ENCODE data around the gene EEFSEC. TPM values are rescaled to one million over a fixed set of nuclear protein-coding genes. Genes with fewer than 3 reads are reported as not detected.

EEFSEC gene
- polyA plus RNA-seq, 1 experiment: 16.3 TPM

- Histone ChIP-seq H3K36me3 (ENCODE audit: control insufficient read depth, insufficient read depth, low read length) (no peaks in the 10 kb centered on the region), H3K27me3 (ENCODE audit: control insufficient read depth, insufficient read depth, low read length) (no peaks in the 10 kb centered on the region), H3K4me3 (ENCODE audit: low read depth, low read length) (no peak overlapping the region)
- ChIA-PET POLR2A (interaction anchor here (0.5 to 0.6 kb wide), 3 partner anchors 23 to 313 kb away, joined by 3 read pairs; no protein-coding TSS in a partner anchor), CTCF (interaction anchor here (0.7 to 0.8 kb wide), 3 partner anchors 13 to 48 kb away, joined by 3 to 4 read pairs (median 3); no protein-coding TSS in a partner anchor)
- no peak for DNase-seq (ENCODE audit: low read depth)
- TF ChIP-seq CTCF (IDR thresholded peaks at IDR 0.05; ENCODE audit: insufficient read depth, low read depth, low read length): no peak
Observed at GRCh38 chr3:128383316-128384235, 230.3 kb downstream of the EEFSEC start.

GRCh38 chr3:128385080-128385832, 232.0 kb downstream of the EEFSEC start:
- ChIA-PET CTCF (interaction anchor here (0.6 to 1.6 kb wide), 5 partner anchors 10 to 232 kb away, joined by 3 to 5 read pairs (median 3); no protein-coding TSS in a partner anchor), POLR2A (no interaction called here)
- no peaks in the 10 kb centered on the region for H3K36me3 ChIP-seq (ENCODE audit: control insufficient read depth, insufficient read depth, low read length)
- H3K27me3 ChIP-seq (ENCODE audit: control insufficient read depth, insufficient read depth, low read length): no peaks in the 10 kb centered on the region
- DNase-seq (ENCODE audit: low read depth): peak; percentile 75
- TF ChIP-seq CTCF (IDR thresholded peaks at IDR 0.05; ENCODE audit: insufficient read depth, low read depth, low read length): no peak
- H3K4me3 ChIP-seq (ENCODE audit: low read depth, low read length): no peak overlapping the region

GRCh38 chr3:128388932-128389331, 235.7 kb downstream of the EEFSEC start:
- POLR2A ChIA-PET: no interaction called here

GRCh38 chr3:128390867-128391266, 237.6 kb downstream of the EEFSEC start:
- Histone ChIP-seq H3K4me3 (ENCODE audit: low read depth, low read length) (no peak overlapping the region), H3K36me3 (ENCODE audit: control insufficient read depth, insufficient read depth, low read length) (no peaks in the 10 kb centered on the region; the same call in 1 of the 2 replicates), H3K27me3 (ENCODE audit: control insufficient read depth, insufficient read depth, low read length) (no peaks in the 10 kb centered on the region)
- POLR2A ChIA-PET: no interaction called here
- TF ChIP-seq CTCF (IDR thresholded peaks at IDR 0.05; ENCODE audit: insufficient read depth, low read depth, low read length): no peak
- CTCF ChIA-PET: no interaction called here
- DNase-seq (ENCODE audit: low read depth): no peak

More at GRCh38 chr3:128388932-128389331, 235.7 kb downstream of the EEFSEC start:
- Histone ChIP-seq H3K4me3 (ENCODE audit: low read depth, low read length) (no peak overlapping the region), H3K36me3 (ENCODE audit: control insufficient read depth, insufficient read depth, low read length) (no peaks in the 10 kb centered on the region; the same call in 1 of the 2 replicates), H3K27me3 (ENCODE audit: control insufficient read depth, insufficient read depth, low read length) (no peaks in the 10 kb centered on the region)
- DNase-seq (ENCODE audit: low read depth): no peak
- CTCF ChIA-PET: no interaction called here
- TF ChIP-seq CTCF (IDR thresholded peaks at IDR 0.05; ENCODE audit: insufficient read depth, low read depth, low read length): no peak

GRCh38 chr3:128392021-128392420, 238.7 kb downstream of the EEFSEC start:
- DNase-seq (ENCODE audit: low read depth): no peak
- POLR2A ChIA-PET: no interaction called here
- CTCF ChIA-PET: no interaction called here

More at GRCh38 chr3:128392021-128392420, 238.7 kb downstream of the EEFSEC start:
- Histone ChIP-seq H3K36me3 (ENCODE audit: control insufficient read depth, insufficient read depth, low read length) (no peaks in the 10 kb centered on the region; the same call in 1 of the 2 replicates), H3K4me3 (ENCODE audit: low read depth, low read length) (no peak overlapping the region), H3K27me3 (ENCODE audit: control insufficient read depth, insufficient read depth, low read length) (no peaks in the 10 kb centered on the region)
- TF ChIP-seq CTCF (IDR thresholded peaks at IDR 0.05; ENCODE audit: insufficient read depth, low read depth, low read length): no peak

Measured in BJ (cell line).